HEK293 (cell line): ENCODE results near the gene SLC4A8.

Experiments
- CTCF ChIA-PET: fragments of 350-600 bp; formaldehyde crosslinking; extraction: SDS; loops from one replicate; lab custom pipeline; 2021; ENCODE audit warnings: antibody characterized with exemption; lab: Yijun Ruan, JAX
- POLR2A ChIA-PET: fragments of 300-600 bp; formaldehyde crosslinking; extraction: SDS; loops from one replicate; lab custom pipeline; 2020; ENCODE audit warnings: antibody characterized with exemption, inconsistent platforms; lab: Yijun Ruan, JAX
- H3K27ac ChIP-seq: fragments of 200-500 bp; sonication (Bioruptor generic); 2 replicates; pipeline ENCODE4 v1.5.1; 2014; ENCODE audit warnings: low read depth, low read length, control low read depth, inconsistent platforms; ENCODE audit errors: extremely low read depth
- H3K36me3 ChIP-seq, 2 experiments: fragments of 200-500 bp in 1 of 2; sonication (Bioruptor generic) in 1 of 2; 1 replicate in 1 of 2; 2 replicates in 1 of 2; pipeline ENCODE4 v1.5.1; 2014 to 2017; ENCODE audit warnings: inconsistent platforms in 2 of 2, low read length in 2 of 2; ENCODE audit not compliant: control insufficient read depth in 2 of 2, insufficient read depth in 1 of 2
- H3K4me1 ChIP-seq: fragments of 200-500 bp; sonication (Bioruptor generic); 2 replicates; pipeline ENCODE4 v1.5.1; 2014; ENCODE audit warnings: mild to moderate bottlenecking, low read length, inconsistent platforms; ENCODE audit not compliant: control insufficient read depth, insufficient read depth
- H3K4me3 ChIP-seq: 2 replicates; pipeline ENCODE4 v1.5.1; 2011; ENCODE audit warnings: low read depth, mild to moderate bottlenecking, control low read depth, low read length, moderate library complexity
- H3K9me3 ChIP-seq: fragments of 200-500 bp; sonication (Bioruptor generic); 2 replicates; pipeline ENCODE4 v1.5.1; 2014; ENCODE audit warnings: low read depth, low read length, inconsistent platforms; ENCODE audit not compliant: control insufficient read depth, insufficient read depth
- GLIS2 ChIP-seq: fragments of 450-650 bp; formaldehyde crosslinking; IDR thresholded peaks from 2 replicates; pipeline ENCODE4 v1.5.1; 2016; ENCODE audit warnings: missing biosample characterization, missing genetic modification characterization
- KLF8 ChIP-seq: fragments of 450-650 bp; formaldehyde crosslinking; IDR thresholded peaks from 2 replicates; pipeline ENCODE4 v1.5.1; 2016; ENCODE audit warnings: missing biosample characterization, missing genetic modification characterization
- SP7 ChIP-seq: fragments of 450-650 bp; formaldehyde crosslinking; IDR thresholded peaks from 2 replicates; pipeline ENCODE4 v1.5.1; 2016; ENCODE audit warnings: missing biosample characterization, missing genetic modification characterization
- ZBTB11 ChIP-seq: fragments of 450-650 bp; formaldehyde crosslinking; conservative IDR thresholded peaks from 2 replicates; pipeline ENCODE4 v1.5.1; 2016; ENCODE audit warnings: low read depth, missing biosample characterization, missing genetic modification characterization
- ZEB2 ChIP-seq: fragments of 450-650 bp; formaldehyde crosslinking; IDR thresholded peaks from 2 replicates; pipeline ENCODE4 v1.5.1; 2016; ENCODE audit warnings: missing biosample characterization, missing genetic modification characterization
- ZFP69B ChIP-seq: fragments of 450-650 bp; formaldehyde crosslinking; IDR thresholded peaks from 2 replicates; pipeline ENCODE4 v1.5.1; 2016; ENCODE audit warnings: missing biosample characterization, missing genetic modification characterization
- ZNF302 ChIP-seq: fragments of 450-650 bp; formaldehyde crosslinking; IDR thresholded peaks from 2 replicates; pipeline ENCODE4 v1.5.1; 2016; ENCODE audit warnings: missing biosample characterization, missing genetic modification characterization, low read depth
- ZNF335 ChIP-seq: fragments of 450-650 bp; formaldehyde crosslinking; conservative IDR thresholded peaks from 2 replicates; pipeline ENCODE4 v1.5.1; 2016; ENCODE audit warnings: missing biosample characterization, missing genetic modification characterization
- ZNF423 ChIP-seq: fragments of 450-650 bp; formaldehyde crosslinking; IDR thresholded peaks from 2 replicates; pipeline ENCODE4 v1.5.1; 2016; ENCODE audit warnings: missing biosample characterization, missing genetic modification characterization
- ZNF560 ChIP-seq: fragments of 450-650 bp; formaldehyde crosslinking; IDR thresholded peaks from 2 replicates; pipeline ENCODE4 v1.5.1; 2017; ENCODE audit warnings: missing biosample characterization, missing genetic modification characterization, borderline replicate concordance
- ZNF585B ChIP-seq: fragments of 450-650 bp; formaldehyde crosslinking; IDR thresholded peaks from 2 replicates; pipeline ENCODE4 v1.5.1; 2016; ENCODE audit warnings: missing biosample characterization, missing genetic modification characterization
- ZNF654 ChIP-seq: fragments of 450-650 bp; formaldehyde crosslinking; IDR thresholded peaks from 2 replicates; pipeline ENCODE4 v1.5.1; 2016; ENCODE audit warnings: low read depth, missing biosample characterization, missing genetic modification characterization
- ZNF670 ChIP-seq: fragments of 450-650 bp; formaldehyde crosslinking; IDR thresholded peaks from 2 replicates; pipeline ENCODE4 v1.5.1; 2016; ENCODE audit warnings: missing biosample characterization, missing genetic modification characterization, low read depth
- ZNF792 ChIP-seq: fragments of 450-650 bp; formaldehyde crosslinking; IDR thresholded peaks from 2 replicates; pipeline ENCODE4 v1.5.1; 2016; ENCODE audit warnings: missing biosample characterization, missing genetic modification characterization
- ZSCAN16 ChIP-seq: fragments of 450-650 bp; formaldehyde crosslinking; IDR thresholded peaks from 2 replicates; pipeline ENCODE4 v1.5.1; 2016; ENCODE audit warnings: missing biosample characterization, missing genetic modification characterization
- TF ChIP-seq, protein P1 (sequence below): fragments of 450-650 bp; formaldehyde crosslinking; IDR thresholded peaks from 2 replicates; pipeline ENCODE4 v1.5.1; 2016; ENCODE audit warnings: missing biosample characterization, missing genetic modification characterization

Gene SLC4A8

GRCh38 chr12:51546097-51546496, 121.5 kb downstream of the SLC4A8 start (continued):
- TF ChIP-seq ZBTB11 (tag by site-specific recombination) (no peak), ZFP69B (tag by site-specific recombination) (no peak), ZNF670 (tag by site-specific recombination) (no peak), GLIS2 (tag by site-specific recombination) (no peak), SP7 (tag by site-specific recombination) (no peak), ZNF335 (tag by site-specific recombination) (no peak)

- POLR2A ChIA-PET = no interaction called here
- CTCF ChIA-PET = interaction anchor here (0.7 to 1.2 kb wide), 3 partner anchors 15 to 328 kb away, joined by 3 to 5 read pairs (median 3); no protein-coding TSS in a partner anchor
- no peaks in the 10 kb centered on the region for H3K36me3 ChIP-seq
- no peaks in the 10 kb centered on the region for H3K4me1 ChIP-seq
- no peak overlapping the region for H3K27ac ChIP-seq
- TF ChIP-seq ZNF560 = no peak
- TF ChIP-seq ZNF654 = no peak
- no peak for TF ChIP-seq ZNF792 (tag by site-specific recombination)
- no peak for TF ChIP-seq KLF8 (tag by site-specific recombination)
- TF ChIP-seq ZSCAN16 (tag by site-specific recombination) = no peak
- no peak for TF ChIP-seq ZNF585B (tag by site-specific recombination)
- no peak for TF ChIP-seq ZNF302
- TF ChIP-seq ZNF423 (tag by site-specific recombination) = no peak
- no peak for TF ChIP-seq ZEB2 (tag by site-specific recombination)
- no peak overlapping the region for H3K4me3 ChIP-seq
- no peaks in the 10 kb centered on the region for H3K9me3 ChIP-seq
These were observed 123.0 kb downstream of the SLC4A8 start for GRCh38 chr12:51547606-51548005.

- ChIA-PET POLR2A (no interaction called here), CTCF (interaction anchor here (0.7 to 1.2 kb wide), 2 partner anchors 143 to 327 kb away, joined by 3 read pairs; no protein-coding TSS in a partner anchor)
- Histone ChIP-seq H3K27ac (no peak overlapping the region), H3K4me1 (no peaks in the 10 kb centered on the region), H3K9me3 (no peaks in the 10 kb centered on the region), H3K36me3 (no peaks in the 10 kb centered on the region), H3K4me3 (no peak overlapping the region)
- TF ChIP-seq, protein P1, sequence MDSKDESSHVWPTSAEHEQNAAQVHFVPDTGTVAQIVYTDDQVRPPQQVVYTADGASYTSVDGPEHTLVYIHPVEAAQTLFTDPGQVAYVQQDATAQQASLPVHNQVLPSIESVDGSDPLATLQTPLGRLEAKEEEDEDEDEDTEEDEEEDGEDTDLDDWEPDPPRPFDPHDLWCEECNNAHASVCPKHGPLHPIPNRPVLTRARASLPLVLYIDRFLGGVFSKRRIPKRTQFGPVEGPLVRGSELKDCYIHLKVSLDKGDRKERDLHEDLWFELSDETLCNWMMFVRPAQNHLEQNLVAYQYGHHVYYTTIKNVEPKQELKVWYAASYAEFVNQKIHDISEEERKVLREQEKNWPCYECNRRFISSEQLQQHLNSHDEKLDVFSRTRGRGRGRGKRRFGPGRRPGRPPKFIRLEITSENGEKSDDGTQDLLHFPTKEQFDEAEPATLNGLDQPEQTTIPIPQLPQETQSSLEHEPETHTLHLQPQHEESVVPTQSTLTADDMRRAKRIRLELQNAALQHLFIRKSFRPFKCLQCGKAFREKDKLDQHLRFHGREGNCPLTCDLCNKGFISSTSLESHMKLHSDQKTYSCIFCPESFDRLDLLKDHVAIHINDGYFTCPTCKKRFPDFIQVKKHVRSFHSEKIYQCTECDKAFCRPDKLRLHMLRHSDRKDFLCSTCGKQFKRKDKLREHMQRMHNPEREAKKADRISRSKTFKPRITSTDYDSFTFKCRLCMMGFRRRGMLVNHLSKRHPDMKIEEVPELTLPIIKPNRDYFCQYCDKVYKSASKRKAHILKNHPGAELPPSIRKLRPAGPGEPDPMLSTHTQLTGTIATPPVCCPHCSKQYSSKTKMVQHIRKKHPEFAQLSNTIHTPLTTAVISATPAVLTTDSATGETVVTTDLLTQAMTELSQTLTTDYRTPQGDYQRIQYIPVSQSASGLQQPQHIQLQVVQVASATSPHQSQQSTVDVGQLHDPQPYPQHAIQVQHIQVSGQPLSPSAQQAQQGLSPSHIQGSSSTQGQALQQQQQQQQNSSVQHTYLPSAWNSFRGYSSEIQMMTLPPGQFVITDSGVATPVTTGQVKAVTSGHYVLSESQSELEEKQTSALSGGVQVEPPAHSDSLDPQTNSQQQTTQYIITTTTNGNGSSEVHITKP (tag by site-specific recombination) = no peak
These were observed 123.6 kb downstream of the SLC4A8 start for GRCh38 chr12:51548241-51548640.
